Articular chondrocyte of knee joint (primary cell): ENCODE results near the gene TOR2A. TPM values are rescaled to one million over a fixed set of nuclear protein-coding genes. Genes with fewer than 3 reads are reported as not detected.

Source experiments
- total RNA-seq: library from RNA; depleted of rRNA; stranded (reverse); fragments of >200 nt; gene quantifications from 2 replicates; pipeline ENCODE4 v1.2.3, GENCODE V29; 2012

The TOR2A gene
- total RNA-seq = 2.5 and 2.9 TPM in 2 replicates

DNA sequence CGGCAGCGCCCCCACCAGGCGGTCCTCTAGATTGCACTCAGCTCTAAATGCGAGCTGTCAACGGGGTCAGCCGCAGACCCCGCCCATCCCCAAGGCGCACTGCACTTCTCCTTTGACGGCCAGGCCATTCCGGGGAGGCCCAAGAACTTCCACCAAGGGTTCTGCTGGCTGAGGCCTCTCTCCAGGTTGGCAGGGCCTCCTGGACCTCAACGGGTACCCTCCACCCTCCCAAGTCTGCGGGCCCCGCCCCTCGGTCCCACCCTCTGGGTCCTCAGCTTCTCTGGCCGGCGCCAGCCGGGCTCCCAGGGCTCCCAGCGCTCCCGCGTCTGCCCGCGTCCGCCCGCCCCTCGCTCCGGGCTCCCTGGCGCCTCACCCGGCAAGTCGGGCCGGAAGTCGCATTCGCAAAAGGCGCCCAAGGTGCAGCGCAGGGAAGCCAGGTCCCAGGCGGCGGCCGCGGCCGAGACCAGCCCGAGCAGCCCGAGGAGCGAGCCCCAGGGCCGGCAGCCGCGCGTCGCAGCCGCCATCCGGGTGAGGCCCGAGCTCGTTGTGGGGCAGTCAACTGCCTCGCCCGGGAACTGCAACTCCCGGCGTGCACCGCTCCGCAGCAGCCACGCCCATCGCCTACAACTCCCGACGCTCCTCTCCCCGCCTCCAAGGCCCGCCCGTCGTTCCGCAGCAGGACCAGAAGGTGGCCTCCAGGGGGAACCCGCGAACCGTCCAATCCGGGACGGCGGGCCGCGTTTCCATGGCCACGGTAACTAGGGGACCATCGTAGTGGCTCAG lies at the start of gene TOR2A:
TSS of gene TOR2A (minus strand) at position 548 of the 783 bp plus-strand sequence. CDS start at position 524, 24 bp downstream.

DNA sequence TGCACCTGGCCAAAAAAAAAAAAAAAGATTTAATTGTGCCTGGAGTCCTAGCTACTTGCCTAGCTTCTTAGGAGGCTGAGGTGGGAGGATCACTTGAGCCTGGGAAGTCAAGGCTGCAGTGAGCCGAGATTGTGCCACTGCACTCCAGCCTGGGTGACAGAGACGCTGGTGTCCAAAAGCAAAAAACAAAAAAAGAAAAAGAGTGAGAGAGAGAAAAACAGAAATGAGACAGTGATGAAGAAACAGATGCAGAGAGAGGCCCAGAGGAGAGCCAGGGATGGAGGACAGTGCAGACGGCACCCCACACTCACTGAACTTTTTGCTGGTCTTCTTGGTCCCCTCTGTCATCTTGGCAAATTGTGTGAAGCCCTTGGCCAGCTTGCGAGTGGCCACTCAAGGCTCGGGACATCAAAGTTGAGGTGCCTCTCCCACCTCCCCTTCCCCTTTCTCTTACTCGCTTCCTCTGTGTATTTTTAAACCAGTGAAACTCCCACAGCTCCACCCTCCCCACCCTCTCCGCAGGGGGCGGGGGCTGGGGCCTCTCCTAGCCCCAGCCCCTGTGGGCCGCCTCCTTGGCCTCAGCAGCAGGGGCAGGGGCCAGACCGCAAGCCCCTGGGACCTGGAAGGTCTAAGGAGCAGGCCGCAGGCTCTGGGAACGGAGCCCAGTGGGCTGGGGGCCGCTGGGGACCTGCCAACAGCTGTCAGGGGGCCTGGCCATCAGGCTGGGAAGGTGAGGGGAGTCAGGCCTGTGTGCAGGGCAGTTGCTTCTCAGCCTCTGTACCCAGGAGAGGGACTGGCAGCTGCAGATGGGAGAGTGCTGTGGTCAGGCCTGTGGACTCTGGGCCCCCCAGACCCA lies 43.4 kb upstream of the TOR2A start, which contains the start of gene SH2D3C:
TSS of gene SH2D3C (minus strand) at position 387 of the 856 bp plus-strand sequence. CDS start at position 348, 39 bp downstream.

DNA sequence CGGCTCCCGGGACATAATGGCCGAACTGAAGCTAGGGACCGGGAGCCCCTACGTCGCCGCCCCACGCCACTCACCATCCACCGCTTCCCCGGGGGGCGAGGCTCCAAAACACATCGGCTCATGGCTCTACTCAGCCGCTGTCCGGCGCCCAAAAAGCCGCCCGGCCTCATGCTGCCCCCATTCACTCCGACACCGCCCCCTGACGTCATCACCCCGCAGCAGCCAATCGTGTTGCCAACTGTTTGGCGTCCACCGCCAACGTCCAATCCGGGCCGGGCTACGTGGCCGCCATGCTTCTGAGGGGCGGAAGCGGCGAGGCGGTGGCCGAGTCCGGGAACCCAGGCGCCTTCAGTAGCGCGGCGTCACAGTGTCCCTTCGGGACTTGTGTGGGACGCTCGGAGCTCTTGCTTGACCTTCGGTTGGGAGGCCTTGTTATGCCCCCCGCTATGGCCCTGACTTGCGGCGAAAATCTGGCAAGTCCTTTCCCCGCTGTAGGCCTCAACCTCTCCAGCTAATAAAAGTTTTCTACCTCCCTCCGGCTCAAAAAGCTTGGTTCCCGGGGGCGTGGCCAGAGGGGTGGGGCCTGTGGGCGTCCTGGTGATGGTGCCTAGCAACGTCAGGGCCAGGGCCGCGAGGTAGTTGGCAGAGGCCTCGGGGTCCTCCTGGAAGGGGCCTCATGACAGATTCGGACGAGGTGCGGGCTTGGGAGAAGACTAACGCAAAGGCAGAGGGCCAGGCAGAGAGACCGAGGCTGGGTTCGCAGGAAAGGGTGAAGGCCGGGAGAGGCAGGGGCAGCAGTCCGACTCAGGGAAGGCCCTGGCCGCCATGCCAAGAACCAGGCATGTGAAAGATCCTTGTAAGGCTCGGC lies 19.4 kb downstream of the TOR2A start, which contains the start of the genes PTRH1 and TTC16:
TSS of gene PTRH1 (minus strand) at position 194 of the 868 bp plus-strand sequence. CDS start at position 170, 24 bp downstream.
TSS of gene TTC16 (plus strand) at position 610 of the 868 bp plus-strand sequence. CDS start at position 677, 67 bp downstream.

DNA sequence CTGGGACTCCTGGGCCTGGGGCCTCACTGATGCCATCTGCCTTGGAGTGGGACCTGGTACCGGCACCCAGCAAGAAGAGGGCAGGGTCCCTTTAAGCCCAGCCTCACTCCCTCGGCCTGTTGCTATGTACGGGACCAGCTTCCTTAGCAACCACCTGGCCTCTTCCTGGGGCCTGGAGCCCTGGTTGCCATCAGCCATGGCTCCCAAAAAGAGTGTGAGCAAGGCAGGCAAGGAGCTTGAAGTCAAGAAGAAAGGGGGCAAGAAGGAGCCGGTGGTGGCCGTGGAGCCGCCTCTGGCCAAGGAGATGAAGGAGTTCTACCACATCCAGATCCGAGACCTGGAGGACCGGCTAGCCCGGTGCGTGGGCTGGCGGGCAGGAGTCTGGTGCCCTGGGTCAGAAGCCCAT lies 28.3 kb downstream of the TOR2A start, which contains the start of gene CFAP157:
TSS of gene CFAP157 (plus strand) at position 153 of the 406 bp plus-strand sequence. CDS start at position 197, 44 bp downstream.

Other genes starting within 250 kb of the TOR2A start
- 20.9 and 35.1 TPM in 2 replicates for gene STXBP1, start 123.0 kb downstream of the TOR2A start, total RNA-seq
- gene CFAP157, start 28.3 kb downstream of the TOR2A start, total RNA-seq = 0.13 TPM in 1 of 2 replicates, not detected in the other
- gene PTRH1, start 19.6 kb downstream of the TOR2A start, total RNA-seq = 11.0 and 11.1 TPM in 2 replicates
- under 0.01 TPM in 1 of 2 replicates, not detected in the other for gene TTC16, start 19.2 kb downstream of the TOR2A start, total RNA-seq
- gene SH2D3C, start 43.4 kb upstream of the TOR2A start, total RNA-seq = 0.32 and 0.52 TPM in 2 replicates
- gene CDK9, start 50.7 kb upstream of the TOR2A start, total RNA-seq = 53.3 and 63.9 TPM in 2 replicates
- gene FPGS, start 67.6 kb upstream of the TOR2A start, total RNA-seq = 52.8 and 98.8 TPM in 2 replicates
- 52.6 and 61.7 TPM in 2 replicates for gene ENG, start 119.4 kb upstream of the TOR2A start, total RNA-seq
- 152 and 156 TPM in 2 replicates for gene AK1, start 142.4 kb upstream of the TOR2A start, total RNA-seq
- 81.9 and 89.9 TPM in 2 replicates for gene ST6GALNAC6, start 164.3 kb upstream of the TOR2A start, total RNA-seq
- 46.0 and 52.7 TPM in 2 replicates for gene ST6GALNAC4, start 181.7 kb upstream of the TOR2A start, total RNA-seq
- 3.8 and 3.9 TPM in 2 replicates for gene PIP5KL1, start 195.5 kb upstream of the TOR2A start, total RNA-seq
- gene DPM2, start 202.6 kb upstream of the TOR2A start, total RNA-seq = 11.3 and 11.4 TPM in 2 replicates
- 9.5 and 15.4 TPM in 2 replicates for gene EEIG1, start 245.7 kb upstream of the TOR2A start, total RNA-seq